H1 (cell line): ENCODE measurements around the gene POM121L2. TPM values are rescaled to one million over a fixed set of nuclear protein-coding genes. Genes with fewer than 3 reads are reported as not detected.

Experiments used
- CTCF ChIA-PET: fragments of 300-600 bp; sonication (Branson Sonifier 250); formaldehyde crosslinking; loops from one replicate; lab custom pipeline; 2021; ENCODE audit not compliant: partially characterized antibody; lab: Charles Lee
- POLR2A ChIA-PET: fragments of 300-600 bp; sonication (Branson Sonifier 250); formaldehyde crosslinking; loops from one replicate; lab custom pipeline; 2021; ENCODE audit warnings: inconsistent platforms; ENCODE audit not compliant: partially characterized antibody; lab: Charles Lee
- DNase-seq, 2 experiments: peaks; one replicate each; pipeline versions ENCODE4 v3.0.0 to v3.0.0-alpha.2; 2010 to 2022; ENCODE audit warnings: low spot score in 2 of 2, low read depth in 1 of 2, mixed read lengths in 1 of 2
- FAIRE-seq: peaks from 2 replicates; lab custom pipeline; 2011; peaks lifted over from hg19 to GRCh38; lab: Jason Lieb, UNC
- H2AFZ ChIP-seq: 2 replicates; pipeline ENCODE4 v1.8.1; 2012; ENCODE audit warnings: low read length, inconsistent platforms
- H2AK5ac ChIP-seq: 2 replicates; pipeline ENCODE4 v1.6.1; 2013; ENCODE audit warnings: low read depth, low read length
- H2BK120ac ChIP-seq: replicated peaks from 2 replicates; pipeline ENCODE3; 2013; ENCODE audit warnings: low read depth, low read length, inconsistent platforms
- H2BK12ac ChIP-seq: 2 replicates; pipeline ENCODE4 v1.6.1; 2013; ENCODE audit warnings: low read depth, low read length
- H2BK15ac ChIP-seq: 2 replicates; pipeline ENCODE4 v1.6.1; 2013; ENCODE audit warnings: low read length
- H2BK20ac ChIP-seq: 2 replicates; pipeline ENCODE4 v1.6.1; 2013; ENCODE audit warnings: low read length
- H2BK5ac ChIP-seq: 2 replicates; pipeline ENCODE4 v1.6.1; 2013; ENCODE audit warnings: low read depth, low read length
- H3K14ac ChIP-seq: 2 replicates; pipeline ENCODE4 v1.6.1; 2013; ENCODE audit warnings: inconsistent platforms; ENCODE audit not compliant: insufficient read length
- H3K18ac ChIP-seq: 2 replicates; pipeline ENCODE4 v1.6.1; 2013; ENCODE audit warnings: low read length; ENCODE audit errors: extremely low read depth
- H3K23ac ChIP-seq: 2 replicates; pipeline ENCODE4 v1.6.1; 2013; ENCODE audit warnings: inconsistent platforms; ENCODE audit not compliant: insufficient read length
- H3K23me2 ChIP-seq: 2 replicates; pipeline ENCODE4 v1.6.1; 2013; ENCODE audit warnings: low read depth, low read length
- H3K27ac ChIP-seq: 2 replicates; pipeline ENCODE4 v1.6.1; 2011; ENCODE audit warnings: low read depth, low read length, inconsistent platforms
- H3K27me3 ChIP-seq, 4 experiments: replicated peaks in 1 of 4; 1 replicate in 1 of 4; 2 replicates in 3 of 4; pipeline versions ENCODE4 v1.6.1 to v1.8.1; 2011 to 2013; ENCODE audit warnings: low read length in 3 of 4, mild to moderate bottlenecking in 3 of 4, inconsistent platforms in 2 of 4, mixed read lengths in 2 of 4, moderate library complexity in 1 of 4; ENCODE audit not compliant: control insufficient read depth in 3 of 4, insufficient read depth in 3 of 4; ENCODE audit errors: extremely low read depth in 1 of 4
- H3K36me3 ChIP-seq, 4 experiments: 2 replicates each; pipeline versions ENCODE4 v1.6.1 to v1.8.1; 2011 to 2013; ENCODE audit warnings: mild to moderate bottlenecking in 4 of 4, low read length in 3 of 4, moderate library complexity in 2 of 4, control low read depth in 1 of 4, inconsistent platforms in 1 of 4; ENCODE audit not compliant: insufficient read depth in 4 of 4, control insufficient read depth in 2 of 4
- H3K4ac ChIP-seq: replicated peaks from 2 replicates; pipeline ENCODE3; 2013; ENCODE audit warnings: low read length, low read depth, mixed read lengths, inconsistent platforms; ENCODE audit not compliant: insufficient read length
- H3K4me1 ChIP-seq, 4 experiments: replicated peaks in 1 of 4; 1 replicate in 1 of 4; 2 replicates in 3 of 4; pipeline versions ENCODE4 v1.6.1 to v1.8.1; 2011 to 2013; ENCODE audit warnings: low read length in 3 of 4, inconsistent platforms in 2 of 4, mixed read lengths in 1 of 4; ENCODE audit not compliant: insufficient read depth in 4 of 4, control insufficient read depth in 3 of 4
- H3K4me2 ChIP-seq, 2 experiments: 2 replicates each; pipeline versions ENCODE4 v1.6.1 to v1.8.1; 2011 to 2013; ENCODE audit warnings: low read depth in 2 of 2, low read length in 2 of 2, control low read depth in 1 of 2, inconsistent platforms in 1 of 2, mild to moderate bottlenecking in 1 of 2; ENCODE audit not compliant: insufficient read depth in 1 of 2
- H3K4me3 ChIP-seq, 4 experiments: fragments of 200-600, 300-600 bp in 1 of 4; sonication (generic), shearing (Covaris generic), sonication (Bioruptor Twin) in 1 of 4; 2 replicates each; pipeline versions ENCODE4 v1.5.1 to v1.8.1; 2011 to 2016; ENCODE audit warnings: low read length in 4 of 4, low read depth in 3 of 4, control low read depth in 2 of 4, inconsistent platforms in 2 of 4, mild to moderate bottlenecking in 2 of 4, mixed read lengths in 1 of 4, moderate library complexity in 1 of 4; ENCODE audit not compliant: insufficient read depth in 2 of 4; ENCODE audit errors: extremely low read depth in 1 of 4
- H3K56ac ChIP-seq: replicated peaks from 2 replicates; pipeline ENCODE3; 2013; ENCODE audit warnings: low read depth, mild to moderate bottlenecking, mixed read lengths, low read length, inconsistent platforms; ENCODE audit not compliant: insufficient read length
- H3K79me1 ChIP-seq: 2 replicates; pipeline ENCODE4 v1.6.1; 2013; ENCODE audit warnings: low read depth, low read length, control low read depth
- H3K79me2 ChIP-seq, 2 experiments: 2 replicates each; pipeline versions ENCODE4 v1.6.1 to v1.8.1; 2012 to 2013; ENCODE audit warnings: low read length in 2 of 2, mild to moderate bottlenecking in 2 of 2, inconsistent platforms in 1 of 2; ENCODE audit not compliant: insufficient read depth in 2 of 2, control insufficient read depth in 1 of 2
- H3K9ac ChIP-seq, 4 experiments: replicated peaks in 1 of 4; 1 replicate in 1 of 4; 2 replicates in 3 of 4; pipeline versions ENCODE4 v1.6.1 to v1.8.1; 2011 to 2013; ENCODE audit warnings: low read depth in 3 of 4, low read length in 3 of 4, control low read depth in 2 of 4, mild to moderate bottlenecking in 2 of 4, moderate library complexity in 2 of 4, inconsistent platforms in 1 of 4; ENCODE audit errors: extremely low read depth in 1 of 4
- H3K9me3 ChIP-seq, 2 experiments: 2 replicates each; pipeline versions ENCODE4 v1.6.1 to v1.8.1; 2012 to 2013; ENCODE audit warnings: mild to moderate bottlenecking in 2 of 2, moderate library complexity in 2 of 2, control low read depth in 1 of 2, inconsistent platforms in 1 of 2, low read depth in 1 of 2, low read length in 1 of 2, mixed read lengths in 1 of 2; ENCODE audit not compliant: insufficient read depth in 2 of 2
- H4K20me1 ChIP-seq, 2 experiments: replicated peaks in 1 of 2; 2 replicates each; pipeline versions ENCODE3 to v1.8.1; 2011 to 2013; ENCODE audit warnings: inconsistent platforms in 2 of 2, low read length in 2 of 2, mild to moderate bottlenecking in 1 of 2; ENCODE audit not compliant: insufficient read depth in 2 of 2, control insufficient read depth in 1 of 2
- H4K5ac ChIP-seq: 2 replicates; pipeline ENCODE4 v1.6.1; 2013; ENCODE audit warnings: low read length, low read depth, mixed read lengths, inconsistent platforms; ENCODE audit not compliant: insufficient read length
- H4K8ac ChIP-seq: 2 replicates; pipeline ENCODE4 v1.8.0; 2013; ENCODE audit warnings: mild to moderate bottlenecking, moderate library complexity, low read length, inconsistent platforms; ENCODE audit not compliant: insufficient read depth; ENCODE audit errors: extremely low read depth
- H4K91ac ChIP-seq: replicated peaks from 2 replicates; pipeline ENCODE3; 2013; ENCODE audit warnings: low read length, mixed read lengths, inconsistent platforms; ENCODE audit not compliant: insufficient read length
- ASH2L ChIP-seq: fragments of 200-600, 300-600 bp; sonication (generic); IDR thresholded peaks from one replicate; pipeline ENCODE4 v1.7.1; 2017; ENCODE audit warnings: low read length
- JUN ChIP-seq: IDR thresholded peaks from 2 replicates; pipeline ENCODE4 v1.6.1; 2011; ENCODE audit warnings: low read depth, mild to moderate bottlenecking, improper control_type of control experiment, low read length
- SUZ12 ChIP-seq: fragments of 200-600 bp; sonication (generic); IDR thresholded peaks from 2 replicates; pipeline ENCODE4 v1.6.1; 2012; ENCODE audit warnings: mild to moderate bottlenecking, inconsistent platforms, low read length, moderate library complexity, mixed read lengths
- WGBS, 2 experiments: shearing (Covaris generic) in 1 of 2; methylation state at CpG; one replicate each; pipeline versions ENCODE4 v1.1.6 to v1.1.7; 2013 to 2015; ENCODE audit warnings: low lambda C conversion rate in 2 of 2, mixed read lengths in 2 of 2, inconsistent platforms in 1 of 2, low coverage in 1 of 2, missing lambda C conversion rate in 1 of 2; ENCODE audit not compliant: insufficient replicate concordance in 2 of 2, insufficient coverage in 1 of 2, insufficient read length in 1 of 2; ENCODE audit errors: extremely low coverage in 1 of 2, missing lambda C conversion rate in 1 of 2; 5-methylcytosine and 5-hydroxymethylcytosine counted together
- polyA plus RNA-seq, 7 experiments: library from polyadenylated mRNA; depleted of rRNA in 3 of 7; stranded (reverse) in 5 of 7; unstranded in 2 of 7; fragments of >200 nt in 5 of 7; fragments of 200-250 nt in 2 of 7; gene quantifications; 1 replicate in 5 of 7; 2 replicates in 1 of 7; 4 replicates in 1 of 7; pipeline versions ENCODE4 v1.2.1 to v1.2.3, GENCODE V29; 2011 to 2013; ENCODE audit warnings: missing spikeins in 2 of 7, mixed read lengths in 2 of 7
- total RNA-seq: library from RNA; stranded (reverse); fragmentation: NEBNext Ultra II Directional; extraction: Animal tissue kit (Norgen Biotek cat#: 25700); gene quantifications from 2 replicates; pipeline ENCODE4 v1.2.1, GENCODE V29; 2021

The POM121L2 gene
- total and polyA plus RNA-seq, 2 of the 8 experiments (the other 6 are each of a cell fraction or from before 2014, with no cell fraction given): 0.05 to 0.09 TPM

- no peak overlapping the region for H2BK20ac ChIP-seq
- H3K79me1 ChIP-seq: no peaks in the 10 kb centered on the region
- no peak overlapping the region for H2AK5ac ChIP-seq
- H3K4me2 ChIP-seq: peak overlapping the region; percentile 79 to 93
- peaks cover 3 to 58% (median 31%) of the 10 kb centered on the region in 4 experiments for H3K27me3 ChIP-seq
- peak overlapping the region in 1 of 4 experiments; percentile 12; a peak in 2 of 7 replicates for H3K9ac ChIP-seq
- no peak overlapping the region for H2BK5ac ChIP-seq
- POLR2A ChIA-PET: interaction anchor here (0.7 kb wide), 1 partner anchor 101 kb away, joined by 3 read pairs; no protein-coding TSS in a partner anchor
- no peak overlapping the region for H3K14ac ChIP-seq
- no peak overlapping the region for H3K18ac ChIP-seq
- peak overlapping the region; percentile 54 to 81 (median 74) for H3K4me3 ChIP-seq
- no peaks in the 10 kb centered on the region for H3K36me3 ChIP-seq
- H3K23ac ChIP-seq: no peak overlapping the region
- WGBS, 2 experiments: 3 to 100% methylated on average over 2 to 33 of the region's 33 CpGs
- no peak overlapping the region for H3K4ac ChIP-seq
- FAIRE-seq (no peak), DNase-seq (peak in 1 of 2 experiments; percentile 77)
- no peak overlapping the region for H2BK12ac ChIP-seq
- CTCF ChIA-PET: interaction anchor here (0.5 to 1.1 kb wide), 4 partner anchors 52 to 898 kb away, joined by 3 read pairs; no protein-coding TSS in a partner anchor
- no peak overlapping the region for H3K56ac ChIP-seq
- no peak overlapping the region for H2BK120ac ChIP-seq
- no peak overlapping the region for H4K5ac ChIP-seq
- no peak overlapping the region for H4K91ac ChIP-seq
- H4K20me1 ChIP-seq: no peaks in the 10 kb centered on the region
- H3K9me3 ChIP-seq: no peaks in the 10 kb centered on the region
- no peak overlapping the region for H2BK15ac ChIP-seq
- H3K27ac ChIP-seq: no peak overlapping the region
- peaks cover 0 to 2% (median 0%) of the 10 kb centered on the region in 4 experiments; a peak in 1 of 7 replicates for H3K4me1 ChIP-seq
- peak overlapping the region; percentile 71; the same call in 1 of the 2 replicates for H2AFZ ChIP-seq
- H4K8ac ChIP-seq: no peak overlapping the region
- H3K23me2 ChIP-seq: peaks cover 14% of the 10 kb centered on the region
- no peaks in the 10 kb centered on the region for H3K79me2 ChIP-seq
- TF ChIP-seq SUZ12: peak; percentile 86
- TF ChIP-seq JUN: no peak
- peak; percentile 55 for TF ChIP-seq ASH2L
Observed at GRCh38 chr6:27288136-27289044, 23.7 kb downstream of the POM121L2 start.
